NCI-H226 (cell line): ENCODE data around the gene NHSL1.
A peak's percentile ranks its signal among the peaks of the same experiment; 100 is the strongest.

Experiments
- DNase-seq: peaks from one replicate; pipeline ENCODE4 v3.0.0-alpha.2; 2015

NHSL1 gene

GRCh38 chr6:138397128-138398122, 101.9 kb downstream of the NHSL1 start:
- no peak for DNase-seq

- no peak for DNase-seq
These were observed 102.6 kb downstream of the NHSL1 start for GRCh38 chr6:138396709-138397108.

- no peak for DNase-seq
These were observed 105.2 kb downstream of the NHSL1 start for GRCh38 chr6:138393871-138394783.

- DNase-seq = no peak
These were observed 109.7 kb downstream of the NHSL1 start for GRCh38 chr6:138389551-138389950.

GRCh38 chr6:138387577-138388368, 111.5 kb downstream of the NHSL1 start:
- DNase-seq = no peak

GRCh38 chr6:138386897-138387296, 112.4 kb downstream of the NHSL1 start:
- no peak for DNase-seq

GRCh38 chr6:138383776-138384175, 115.5 kb downstream of the NHSL1 start:
- DNase-seq = no peak

GRCh38 chr6:138382498-138383265, 116.6 kb downstream of the NHSL1 start:
- DNase-seq = peak; percentile 36

GRCh38 chr6:138378463-138378862, 120.8 kb downstream of the NHSL1 start:
- no peak for DNase-seq

GRCh38 chr6:138377844-138378243, 121.5 kb downstream of the NHSL1 start, which contains the start of gene SMIM28:
Gene SMIM28, plus strand, starts transcription at chr6:138377905. Its CDS starts 168 bp downstream, at chr6:138378073.
- DNase-seq = no peak

- no peak for DNase-seq
These were observed 122.3 kb downstream of the NHSL1 start for GRCh38 chr6:138377042-138377441.

- no peak for DNase-seq
These were observed 124.5 kb downstream of the NHSL1 start for GRCh38 chr6:138374815-138375214.

- no peak for DNase-seq
These were observed 125.1 kb downstream of the NHSL1 start for GRCh38 chr6:138374230-138374629.

- peak; percentile 49 for DNase-seq
These were observed 126.4 kb downstream of the NHSL1 start for GRCh38 chr6:138372711-138373463.
